T-helper 9 cell (primary cell): ENCODE data around the gene KCND2.
"Not testable (repeated sequence)": the region's sequence is repeated elsewhere in the genome, so short reads cannot be mapped to it uniquely, and the experiment has no call there.

Source experiments
- DNase-seq: peaks from one replicate; pipeline ENCODE4 v3.0.0-alpha.2; 2020

KCND2 gene

GRCh38 chr7:120588862-120589261 lies 315.9 kb downstream of the KCND2 start:
- DNase-seq, result no peak

- DNase-seq, result no peak
Measured at GRCh38 chr7:120600607-120601006, 327.6 kb downstream of the KCND2 start.

- no peak for DNase-seq
Measured at GRCh38 chr7:120603366-120603765, 330.4 kb downstream of the KCND2 start.

GRCh38 chr7:120609136-120609753 lies 336.3 kb downstream of the KCND2 start:
- no peak for DNase-seq

GRCh38 chr7:120611975-120612374 lies 339.0 kb downstream of the KCND2 start:
- no peak for DNase-seq

GRCh38 chr7:120615703-120616102 lies 342.7 kb downstream of the KCND2 start:
- DNase-seq, result no peak

- no peak for DNase-seq
Measured at GRCh38 chr7:120617275-120617674, 344.3 kb downstream of the KCND2 start.

GRCh38 chr7:120628251-120628650 lies 355.3 kb downstream of the KCND2 start:
- DNase-seq, result no peak

- no peak for DNase-seq
Measured at GRCh38 chr7:120639884-120640283, 366.9 kb downstream of the KCND2 start.

GRCh38 chr7:120645966-120646365 lies 373.0 kb downstream of the KCND2 start:
- no peak for DNase-seq

- DNase-seq, result no peak
Measured at GRCh38 chr7:120654241-120654640, 381.3 kb downstream of the KCND2 start.

- no peak for DNase-seq
Measured at GRCh38 chr7:120658516-120658915, 385.5 kb downstream of the KCND2 start.

GRCh38 chr7:120662291-120662690 lies 389.3 kb downstream of the KCND2 start:
- no peak for DNase-seq

- DNase-seq, result no peak
Measured at GRCh38 chr7:120665068-120665467, 392.1 kb downstream of the KCND2 start.

GRCh38 chr7:120675076-120675475 lies 402.1 kb downstream of the KCND2 start:
- DNase-seq, result no peak

- no peak for DNase-seq
Measured at GRCh38 chr7:120677535-120677934, 404.6 kb downstream of the KCND2 start.

GRCh38 chr7:120680985-120681384 lies 408.0 kb downstream of the KCND2 start:
- DNase-seq, result no peak

- no peak for DNase-seq
Measured at GRCh38 chr7:120684463-120684862, 411.5 kb downstream of the KCND2 start.

- DNase-seq, result no peak
Measured at GRCh38 chr7:120691915-120692314, 418.9 kb downstream of the KCND2 start.

GRCh38 chr7:120695848-120696247 lies 422.9 kb downstream of the KCND2 start:
- DNase-seq, result no peak

- no peak for DNase-seq
Measured at GRCh38 chr7:120700796-120701195, 427.8 kb downstream of the KCND2 start.

GRCh38 chr7:120702408-120702807 lies 429.4 kb downstream of the KCND2 start:
- DNase-seq, result not testable (repeated sequence)

GRCh38 chr7:120703585-120704240 lies 430.7 kb downstream of the KCND2 start:
- DNase-seq, result no peak

GRCh38 chr7:120709252-120709971 lies 436.4 kb downstream of the KCND2 start:
- no peak for DNase-seq
